Brain microvascular endothelial cell (primary cell): ENCODE measurements around the gene IFNG-AS1.

Source experiments
- DNase-seq: peaks from one replicate; pipeline ENCODE4 v3.0.0-alpha.2; 2020
- H3K27ac ChIP-seq: fragments of 250-450 bp; sonication (Bioruptor Pico); 2 replicates; pipeline ENCODE4 v1.5.1; 2020; ENCODE audit warnings: mild to moderate bottlenecking, moderate library complexity
- H3K27me3 ChIP-seq: fragments of 250-450 bp; sonication (Bioruptor Pico); replicated peaks from 2 replicates; pipeline ENCODE4 v1.5.1; 2020; ENCODE audit warnings: mild to moderate bottlenecking
- H3K36me3 ChIP-seq: fragments of 250-450 bp; sonication (Bioruptor Pico); replicated peaks from 2 replicates; pipeline ENCODE4 v1.5.1; 2020; ENCODE audit warnings: mild to moderate bottlenecking
- H3K4me3 ChIP-seq: 2 replicates; pipeline ENCODE4 v1.5.1; 2011; ENCODE audit warnings: low read depth, mild to moderate bottlenecking, control low read depth, low read length, moderate library complexity
- in situ Hi-C: cut with HindIII; loops from 2 replicates; pipeline ENCODE4 v1.10.0; 2017; ENCODE audit warnings: low sequenced_read_pairs, low pct_ligation_motif_present
- TF ChIP-seq, protein P1 (sequence below): IDR thresholded peaks from 2 replicates; pipeline ENCODE4 v1.5.1; 2011; ENCODE audit warnings: low read depth, mild to moderate bottlenecking, moderate library complexity, low read length, control low read depth, inconsistent platforms; ENCODE audit errors: missing control alignments

IFNG-AS1 gene

DNA sequence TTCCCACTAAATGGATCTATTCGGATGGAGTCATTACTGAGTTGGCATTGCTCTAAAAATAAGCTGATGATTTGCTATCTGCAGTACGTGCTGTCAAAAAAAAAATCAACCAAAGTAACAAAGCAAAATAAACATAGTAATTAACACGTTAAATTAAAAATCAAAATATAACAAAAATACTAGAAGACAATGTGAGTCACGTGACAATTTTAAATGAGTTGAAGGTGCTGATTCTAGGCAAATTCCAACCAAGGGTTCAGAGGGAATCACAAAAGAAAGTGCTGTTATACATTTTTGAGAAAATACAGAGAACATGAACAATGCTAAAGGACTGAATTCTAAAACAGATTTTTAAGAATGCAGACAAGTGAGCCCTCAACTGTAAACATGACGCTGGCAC, 45.2 kb upstream of the IFNG-AS1 start:
- no peaks in the 10 kb centered on the region for H3K36me3 ChIP-seq
- no peak overlapping the region for H3K27ac ChIP-seq
- DNase-seq: no peak
- H3K27me3 ChIP-seq: no peaks in the 10 kb centered on the region
- in situ Hi-C loops: no loop called here
- TF ChIP-seq, protein P1, sequence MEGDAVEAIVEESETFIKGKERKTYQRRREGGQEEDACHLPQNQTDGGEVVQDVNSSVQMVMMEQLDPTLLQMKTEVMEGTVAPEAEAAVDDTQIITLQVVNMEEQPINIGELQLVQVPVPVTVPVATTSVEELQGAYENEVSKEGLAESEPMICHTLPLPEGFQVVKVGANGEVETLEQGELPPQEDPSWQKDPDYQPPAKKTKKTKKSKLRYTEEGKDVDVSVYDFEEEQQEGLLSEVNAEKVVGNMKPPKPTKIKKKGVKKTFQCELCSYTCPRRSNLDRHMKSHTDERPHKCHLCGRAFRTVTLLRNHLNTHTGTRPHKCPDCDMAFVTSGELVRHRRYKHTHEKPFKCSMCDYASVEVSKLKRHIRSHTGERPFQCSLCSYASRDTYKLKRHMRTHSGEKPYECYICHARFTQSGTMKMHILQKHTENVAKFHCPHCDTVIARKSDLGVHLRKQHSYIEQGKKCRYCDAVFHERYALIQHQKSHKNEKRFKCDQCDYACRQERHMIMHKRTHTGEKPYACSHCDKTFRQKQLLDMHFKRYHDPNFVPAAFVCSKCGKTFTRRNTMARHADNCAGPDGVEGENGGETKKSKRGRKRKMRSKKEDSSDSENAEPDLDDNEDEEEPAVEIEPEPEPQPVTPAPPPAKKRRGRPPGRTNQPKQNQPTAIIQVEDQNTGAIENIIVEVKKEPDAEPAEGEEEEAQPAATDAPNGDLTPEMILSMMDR: no peak
- no peak overlapping the region for H3K4me3 ChIP-seq

DNA sequence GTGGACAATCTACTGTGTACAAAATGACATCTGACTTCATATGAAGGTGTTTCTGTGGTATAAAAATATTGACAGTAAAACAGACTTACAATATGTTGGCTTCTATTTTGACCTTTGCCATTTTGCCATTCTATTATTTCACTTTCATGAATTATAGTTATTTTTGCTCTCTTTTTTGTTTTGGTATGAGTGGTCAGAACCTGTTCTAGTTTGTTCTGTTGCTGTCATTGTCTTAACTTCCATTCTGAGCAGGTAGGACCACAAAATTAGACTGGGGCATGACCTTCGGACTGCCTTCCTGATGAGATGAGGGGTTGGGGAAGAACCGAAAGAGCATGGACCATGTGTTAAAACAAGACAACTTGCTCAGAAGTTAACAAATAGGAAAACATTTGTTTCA, 36.5 kb upstream of the IFNG-AS1 start:
- H3K36me3 ChIP-seq: no peaks in the 10 kb centered on the region
- no peak overlapping the region for H3K27ac ChIP-seq
- in situ Hi-C loops: no loop called here
- TF ChIP-seq, protein P1: no peak
- no peaks in the 10 kb centered on the region for H3K27me3 ChIP-seq
- H3K4me3 ChIP-seq: no peak overlapping the region
- DNase-seq: no peak

DNA sequence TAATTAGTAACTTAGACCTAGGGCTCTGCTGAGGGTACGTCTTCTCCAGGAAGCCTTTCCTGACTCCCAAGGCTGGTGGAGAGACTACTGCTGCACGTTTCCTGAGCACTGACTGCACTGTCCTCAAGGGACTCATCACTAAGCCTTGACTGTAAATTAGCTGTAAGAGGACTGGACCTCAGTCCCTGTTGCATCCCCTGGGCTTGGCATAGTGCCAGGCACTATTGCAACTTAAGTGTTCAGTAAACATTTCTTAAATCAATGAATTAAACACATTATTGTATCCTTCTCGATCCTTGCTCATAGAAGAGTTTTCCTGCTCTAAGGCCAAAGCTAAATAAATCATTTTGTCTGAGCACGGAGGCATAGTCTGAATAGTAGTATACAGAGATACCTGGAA, 31.9 kb upstream of the IFNG-AS1 start:
- Histone ChIP-seq H3K36me3 (no peaks in the 10 kb centered on the region), H3K4me3 (no peak overlapping the region), H3K27ac (no peak overlapping the region), H3K27me3 (no peaks in the 10 kb centered on the region)
- no peak for DNase-seq
- TF ChIP-seq, protein P1: no peak
- in situ Hi-C loops: no loop called here

DNA sequence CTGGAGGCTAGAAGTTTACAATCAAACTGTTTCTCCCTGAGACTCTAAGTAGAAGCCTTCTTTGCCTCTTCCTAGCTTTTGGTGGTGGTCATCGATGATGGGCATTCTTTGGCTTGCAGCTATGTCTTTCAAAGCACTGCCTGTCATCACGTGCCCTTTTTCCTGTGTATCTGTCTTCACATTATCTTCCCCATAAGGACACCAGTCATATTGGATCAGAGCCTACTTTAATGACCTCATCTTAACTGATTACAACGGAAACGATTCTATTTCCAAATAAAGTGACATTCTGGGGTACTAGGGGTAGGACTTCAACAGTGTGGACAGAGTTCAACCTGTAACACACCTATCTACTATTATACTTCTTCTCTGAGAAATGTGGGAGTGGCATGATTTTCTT, 31.1 kb upstream of the IFNG-AS1 start:
- H3K36me3 ChIP-seq: no peaks in the 10 kb centered on the region
- no peaks in the 10 kb centered on the region for H3K27me3 ChIP-seq
- H3K4me3 ChIP-seq: no peak overlapping the region
- TF ChIP-seq, protein P1: no peak
- in situ Hi-C loops: no loop called here
- H3K27ac ChIP-seq: no peak overlapping the region
- no peak for DNase-seq

DNA sequence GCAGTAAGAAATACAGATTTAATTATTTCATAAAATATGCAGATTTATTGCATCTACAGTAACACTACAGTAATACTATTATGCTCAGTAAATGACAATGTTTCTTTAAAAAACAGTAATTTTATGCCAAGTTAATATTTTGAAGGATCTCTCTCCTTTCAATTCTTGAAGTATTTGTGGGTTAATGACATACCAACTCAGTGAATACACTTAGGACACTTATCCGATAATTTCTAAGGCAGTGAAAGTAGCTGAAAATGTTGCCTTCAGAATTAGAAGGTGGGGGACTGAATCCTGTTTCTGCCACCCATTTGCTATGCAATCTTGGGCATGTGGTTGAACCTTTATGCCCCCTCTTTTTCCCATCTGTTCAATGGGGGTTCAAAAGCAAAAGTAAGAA, 24.8 kb upstream of the IFNG-AS1 start:
- DNase-seq: no peak
- Histone ChIP-seq H3K27ac (no peak overlapping the region), H3K36me3 (no peaks in the 10 kb centered on the region), H3K4me3 (no peak overlapping the region), H3K27me3 (no peaks in the 10 kb centered on the region)
- TF ChIP-seq, protein P1: no peak
- in situ Hi-C loops: no loop called here

DNA sequence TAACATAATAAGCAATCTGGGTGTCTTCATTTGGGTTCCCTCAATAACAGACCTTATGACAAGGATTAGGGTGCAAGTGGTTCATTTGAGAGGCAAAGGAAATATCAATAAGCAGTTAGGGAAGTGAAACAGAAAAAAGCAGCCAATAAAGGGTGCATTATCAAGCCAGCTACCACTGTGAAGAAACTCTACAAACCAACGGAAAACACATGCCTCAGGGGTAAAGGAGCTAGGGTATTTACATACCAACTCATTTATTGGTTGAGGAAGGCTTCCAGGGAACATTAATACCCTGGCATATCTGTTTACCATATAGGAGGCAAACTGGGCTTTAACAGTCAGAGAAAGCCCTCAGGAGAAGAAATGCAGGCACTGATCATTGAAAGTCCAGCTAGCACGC, 22.7 kb upstream of the IFNG-AS1 start:
- H3K4me3 ChIP-seq: no peak overlapping the region
- TF ChIP-seq, protein P1: no peak
- no peaks in the 10 kb centered on the region for H3K27me3 ChIP-seq
- no peak for DNase-seq
- in situ Hi-C loops: no loop called here
- no peaks in the 10 kb centered on the region for H3K36me3 ChIP-seq
- no peak overlapping the region for H3K27ac ChIP-seq
